OCI-LY1 (cell line): ENCODE results near the gene GRID2.

Source experiments
- H2AFZ ChIP-seq: fragments of 200-600 bp; sonication (generic), shearing (Covaris generic); 2 replicates; pipeline ENCODE4 v1.6.0; 2014; ENCODE audit warnings: antibody characterized with exemption, mild to moderate bottlenecking, low read length
- H3F3A ChIP-seq: fragments of 200-600 bp; sonication (generic), shearing (Covaris generic); 2 replicates; pipeline ENCODE4 v1.6.0; 2014; ENCODE audit warnings: mild to moderate bottlenecking, antibody characterized with exemption, low read length, moderate library complexity; ENCODE audit not compliant: insufficient read depth
- H3K27ac ChIP-seq: fragments of 200-600 bp; sonication (generic); 2 replicates; pipeline ENCODE4 v1.5.1; 2014; ENCODE audit warnings: low read length, mixed run types, mild to moderate bottlenecking, low read depth; ENCODE audit not compliant: poor library complexity, severe bottlenecking
- H3K27me3 ChIP-seq: fragments of 200-600 bp; sonication (generic); 2 replicates; pipeline ENCODE4 v1.6.0; 2014; ENCODE audit warnings: antibody characterized with exemption, mild to moderate bottlenecking, low read length, moderate library complexity; ENCODE audit not compliant: insufficient read depth
- H3K36me3 ChIP-seq: fragments of 200-600 bp; sonication (generic); 2 replicates; pipeline ENCODE4 v1.6.1; 2014; ENCODE audit warnings: mild to moderate bottlenecking, antibody characterized with exemption, low read length, moderate library complexity, mixed read lengths; ENCODE audit not compliant: insufficient read depth
- H3K4me1 ChIP-seq: fragments of 200-600 bp; sonication (generic); 2 replicates; pipeline ENCODE4 v1.5.1; 2014; ENCODE audit warnings: mild to moderate bottlenecking, low read length, moderate library complexity; ENCODE audit not compliant: insufficient read depth, severe bottlenecking
- H3K4me2 ChIP-seq: fragments of 200-600 bp; sonication (generic), shearing (Covaris generic); 2 replicates; pipeline ENCODE4 v1.6.1; 2014; ENCODE audit warnings: low read length
- H3K4me3 ChIP-seq: fragments of 200-600 bp; sonication (generic); 2 replicates; pipeline ENCODE4 v1.5.1; 2014; ENCODE audit warnings: low read length, low read depth, mild to moderate bottlenecking, mixed read lengths; ENCODE audit not compliant: poor library complexity, severe bottlenecking
- H3K79me2 ChIP-seq: fragments of 200-600 bp; shearing (Covaris generic); 2 replicates; pipeline ENCODE4 v1.6.1; 2016; ENCODE audit warnings: mixed run types, low read length, mixed read lengths; ENCODE audit not compliant: insufficient read depth
- H3K9ac ChIP-seq: fragments of 200-600 bp; sonication (generic), shearing (Covaris generic); 2 replicates; pipeline ENCODE4 v1.6.1; 2014; ENCODE audit warnings: mild to moderate bottlenecking, low read length, mixed read lengths
- H3K9me2 ChIP-seq: fragments of 200-600 bp; sonication (generic), shearing (Covaris generic); 2 replicates; pipeline ENCODE4 v1.6.1; 2014; ENCODE audit warnings: low read depth, mild to moderate bottlenecking, low read length, mixed read lengths
- H3K9me3 ChIP-seq: fragments of 200-600 bp; shearing (Covaris generic); 2 replicates; pipeline ENCODE4 v1.6.1; 2014; ENCODE audit warnings: low read length, mixed read lengths
- H4K20me1 ChIP-seq: fragments of 200-600 bp; sonication (generic), shearing (Covaris generic); 2 replicates; pipeline ENCODE4 v1.6.0; 2016; ENCODE audit warnings: mild to moderate bottlenecking, low read length; ENCODE audit not compliant: insufficient read depth
- EZH2 ChIP-seq: fragments of 200-600 bp; sonication (generic), shearing (Covaris generic); IDR thresholded peaks from 2 replicates; pipeline ENCODE4 v1.8.0; 2017; ENCODE audit warnings: borderline replicate concordance, mixed run types, mild to moderate bottlenecking, antibody characterized with exemption, low read length, moderate library complexity, mixed read lengths
- TF ChIP-seq, protein P1 (sequence below): fragments of 200-600 bp; sonication (generic), shearing (Covaris generic); IDR thresholded peaks from 2 replicates; pipeline ENCODE4 v1.5.1; 2017; ENCODE audit warnings: mild to moderate bottlenecking, antibody characterized with exemption, low read length, moderate library complexity, mixed read lengths

Gene GRID2

DNA sequence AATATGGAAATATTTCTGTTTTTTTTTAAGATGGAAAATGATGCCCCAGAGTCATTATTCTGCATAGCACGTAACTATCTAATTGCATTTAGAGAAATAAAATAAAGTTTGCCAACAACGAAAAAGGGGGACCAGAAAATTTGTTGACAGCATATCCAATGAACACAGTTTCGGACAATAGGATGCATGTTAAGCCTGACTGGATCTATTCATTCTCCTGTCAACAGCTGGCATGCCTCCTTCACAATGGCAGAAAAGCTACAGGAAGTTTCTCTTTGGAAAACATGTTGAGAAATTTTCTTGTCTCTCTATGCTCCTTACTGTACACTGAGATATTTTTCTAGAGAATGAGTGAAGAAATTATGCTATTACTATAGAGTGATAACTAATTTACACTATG is 262.5 kb downstream of the GRID2 start:
- no peak for TF ChIP-seq EZH2
- TF ChIP-seq, protein P1, sequence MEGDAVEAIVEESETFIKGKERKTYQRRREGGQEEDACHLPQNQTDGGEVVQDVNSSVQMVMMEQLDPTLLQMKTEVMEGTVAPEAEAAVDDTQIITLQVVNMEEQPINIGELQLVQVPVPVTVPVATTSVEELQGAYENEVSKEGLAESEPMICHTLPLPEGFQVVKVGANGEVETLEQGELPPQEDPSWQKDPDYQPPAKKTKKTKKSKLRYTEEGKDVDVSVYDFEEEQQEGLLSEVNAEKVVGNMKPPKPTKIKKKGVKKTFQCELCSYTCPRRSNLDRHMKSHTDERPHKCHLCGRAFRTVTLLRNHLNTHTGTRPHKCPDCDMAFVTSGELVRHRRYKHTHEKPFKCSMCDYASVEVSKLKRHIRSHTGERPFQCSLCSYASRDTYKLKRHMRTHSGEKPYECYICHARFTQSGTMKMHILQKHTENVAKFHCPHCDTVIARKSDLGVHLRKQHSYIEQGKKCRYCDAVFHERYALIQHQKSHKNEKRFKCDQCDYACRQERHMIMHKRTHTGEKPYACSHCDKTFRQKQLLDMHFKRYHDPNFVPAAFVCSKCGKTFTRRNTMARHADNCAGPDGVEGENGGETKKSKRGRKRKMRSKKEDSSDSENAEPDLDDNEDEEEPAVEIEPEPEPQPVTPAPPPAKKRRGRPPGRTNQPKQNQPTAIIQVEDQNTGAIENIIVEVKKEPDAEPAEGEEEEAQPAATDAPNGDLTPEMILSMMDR: no peak
- no peaks in the 10 kb centered on the region for H4K20me1 ChIP-seq
- no peak overlapping the region for H3K27ac ChIP-seq
- H3K9me2 ChIP-seq: no peaks in the 10 kb centered on the region
- no peak overlapping the region for H3K4me3 ChIP-seq
- H3K9me3 ChIP-seq: no peaks in the 10 kb centered on the region
- no peak overlapping the region for H3K4me2 ChIP-seq
- no peak overlapping the region for H3K9ac ChIP-seq
- H3K36me3 ChIP-seq: no peaks in the 10 kb centered on the region
- no peaks in the 10 kb centered on the region for H3K79me2 ChIP-seq
- no peak overlapping the region for H2AFZ ChIP-seq
- H3F3A ChIP-seq: no peaks in the 10 kb centered on the region
- H3K27me3 ChIP-seq: no peaks in the 10 kb centered on the region
- no peaks in the 10 kb centered on the region for H3K4me1 ChIP-seq

DNA sequence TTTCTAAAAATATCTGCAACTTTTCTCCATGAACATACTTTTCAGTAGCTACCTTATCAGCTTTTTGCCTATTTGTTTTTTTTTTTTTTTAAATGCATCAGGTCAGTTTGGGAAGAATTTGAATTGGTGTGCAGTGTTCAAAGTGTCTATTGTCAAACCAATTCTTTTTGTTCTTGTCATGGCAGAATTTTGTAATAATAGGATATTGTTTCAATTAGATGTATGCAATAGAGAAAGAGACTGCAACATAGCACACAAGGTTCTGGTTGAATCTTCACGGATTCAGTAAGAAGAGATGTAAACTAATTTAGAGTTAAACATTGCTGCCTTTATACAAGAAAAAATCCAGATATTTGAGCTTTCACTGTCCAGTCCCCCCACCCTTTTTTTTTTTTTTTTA is 277.1 kb downstream of the GRID2 start:
- Histone ChIP-seq H3K4me3 (no peak overlapping the region), H4K20me1 (no peaks in the 10 kb centered on the region), H3K27me3 (no peaks in the 10 kb centered on the region), H3K4me2 (no peak overlapping the region), H3K9ac (no peak overlapping the region), H3K9me3 (no peaks in the 10 kb centered on the region), H3K27ac (no peak overlapping the region), H2AFZ (no peak overlapping the region), H3F3A (no peaks in the 10 kb centered on the region), H3K4me1 (no peaks in the 10 kb centered on the region), H3K36me3 (no peaks in the 10 kb centered on the region), H3K9me2 (no peaks in the 10 kb centered on the region), H3K79me2 (no peaks in the 10 kb centered on the region)
- no peak for TF ChIP-seq EZH2
- TF ChIP-seq, protein P1: no peak

DNA sequence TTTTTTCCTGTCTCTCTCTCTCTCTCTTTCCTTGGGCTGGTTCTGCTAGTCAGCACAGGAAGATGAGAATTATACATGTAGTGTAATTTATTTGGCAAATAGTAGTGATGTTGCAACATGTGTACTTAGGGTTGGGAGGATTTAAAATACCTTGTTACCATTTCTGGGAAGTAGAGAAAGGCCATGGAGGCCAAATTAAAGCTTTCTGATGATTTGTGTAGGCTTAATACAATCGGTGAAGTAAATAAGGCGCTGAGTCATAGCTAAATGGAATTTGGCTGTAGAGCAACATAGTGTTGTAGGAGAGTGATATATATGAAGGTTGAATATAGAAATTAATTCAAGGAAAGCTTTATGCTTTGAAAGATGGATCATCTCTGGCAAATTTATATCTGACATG is 295.3 kb downstream of the GRID2 start:
- Histone ChIP-seq H3F3A (no peaks in the 10 kb centered on the region), H3K36me3 (no peaks in the 10 kb centered on the region), H3K79me2 (no peaks in the 10 kb centered on the region), H2AFZ (no peak overlapping the region), H3K4me2 (no peak overlapping the region), H3K27me3 (no peaks in the 10 kb centered on the region), H3K9me2 (no peaks in the 10 kb centered on the region), H3K4me3 (no peak overlapping the region), H3K9ac (no peak overlapping the region), H3K9me3 (no peaks in the 10 kb centered on the region), H4K20me1 (no peaks in the 10 kb centered on the region), H3K4me1 (no peaks in the 10 kb centered on the region), H3K27ac (no peak overlapping the region)
- TF ChIP-seq, protein P1: no peak
- no peak for TF ChIP-seq EZH2
